Hematopoietic multipotent progenitor cell treated with erythropoietin and hydrocortisone succinate and interleukin-3 and kit ligand, for 15 days (in vitro differentiated cells): Measurements from ENCODE around the gene OTOL1.
"Not testable (repeated sequence)": the region's sequence is repeated elsewhere in the genome, so short reads cannot be mapped to it uniquely, and the experiment has no call there.

Experiments used
- DNase-seq: peaks from one replicate; pipeline ENCODE4 v3.0.0-alpha.2; 2015; ENCODE audit warnings: low spot score

OTOL1 gene

DNA sequence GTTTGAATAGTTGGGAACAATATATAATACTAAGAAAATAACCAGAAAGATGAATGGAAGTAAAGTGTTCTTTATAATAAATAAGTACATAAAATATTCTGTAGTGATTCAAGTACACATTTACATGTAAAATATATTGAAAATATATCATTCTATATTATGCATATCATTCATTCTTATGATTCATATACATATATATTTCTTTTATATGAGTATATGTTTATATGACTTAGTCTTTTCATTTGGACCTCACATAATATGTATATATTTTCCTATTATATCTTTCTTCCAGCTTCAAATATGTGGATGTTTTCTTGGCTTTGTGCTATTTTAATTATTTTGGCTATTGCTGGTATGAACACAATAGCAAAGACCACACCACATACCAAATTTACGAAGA lies at the start of gene OTOL1:
TSS of gene OTOL1 (plus strand) at position 301 of the 400 bp plus-strand sequence. CDS start at position 301, 0 bp downstream.
- no peak for DNase-seq

DNA sequence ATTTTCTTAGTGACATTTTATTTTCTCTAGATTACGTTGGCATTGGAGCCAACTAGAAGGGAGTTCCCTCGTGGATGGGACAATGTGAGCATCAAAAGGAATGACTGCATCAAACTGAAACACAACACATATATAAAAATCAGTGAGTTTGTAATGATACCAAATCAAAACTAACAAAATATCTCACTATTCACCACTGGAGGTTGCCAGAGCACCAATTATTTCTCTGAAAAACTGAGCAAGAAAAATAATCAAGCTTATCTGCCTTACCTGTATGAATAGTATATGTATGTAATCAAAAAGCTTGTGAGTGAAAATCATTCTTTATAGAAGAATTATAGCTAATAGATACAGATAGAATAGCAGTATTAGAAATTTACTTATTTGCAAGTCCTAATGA lies 46.8 kb upstream of the OTOL1 start:
- no peak for DNase-seq

DNA sequence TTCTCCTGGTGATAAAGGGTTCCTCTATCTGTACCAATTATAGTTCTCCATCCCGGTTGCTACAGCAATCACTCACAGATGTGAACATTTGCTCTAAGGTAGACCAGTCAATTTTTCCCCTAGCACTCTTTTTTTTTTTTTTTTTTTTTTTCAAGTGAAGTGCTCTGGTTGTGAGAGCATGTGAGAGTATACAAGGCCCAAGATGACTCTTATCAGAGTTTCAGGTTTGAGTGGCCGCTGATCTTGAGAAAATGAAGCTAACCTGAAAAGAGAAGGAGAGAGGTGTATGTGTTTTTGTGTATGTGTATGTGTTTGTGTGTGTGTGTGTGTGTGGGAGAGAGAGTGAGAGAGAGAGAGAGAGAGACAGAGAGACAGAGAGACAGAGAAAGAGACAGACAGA lies 44.4 kb upstream of the OTOL1 start:
- DNase-seq: no peak

DNA sequence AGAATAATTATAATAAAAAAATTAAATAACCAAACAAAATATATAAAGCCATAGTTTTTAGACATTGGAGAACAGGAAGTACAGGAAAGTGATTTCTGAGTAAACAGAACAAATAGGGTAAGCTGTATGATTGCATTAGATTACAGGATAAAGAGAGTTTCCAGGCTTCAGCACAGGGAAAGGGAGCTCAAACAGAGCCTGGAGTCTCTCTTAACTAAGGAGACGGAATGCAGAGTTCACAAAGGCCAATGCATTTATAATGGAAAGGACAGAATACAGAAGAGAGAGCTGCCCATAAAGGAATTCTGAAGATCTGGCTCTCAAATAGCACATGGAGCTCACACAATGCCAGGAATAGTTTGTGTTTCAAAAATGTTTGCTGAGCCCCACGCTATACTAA lies 42.0 kb upstream of the OTOL1 start:
- DNase-seq: no peak

DNA sequence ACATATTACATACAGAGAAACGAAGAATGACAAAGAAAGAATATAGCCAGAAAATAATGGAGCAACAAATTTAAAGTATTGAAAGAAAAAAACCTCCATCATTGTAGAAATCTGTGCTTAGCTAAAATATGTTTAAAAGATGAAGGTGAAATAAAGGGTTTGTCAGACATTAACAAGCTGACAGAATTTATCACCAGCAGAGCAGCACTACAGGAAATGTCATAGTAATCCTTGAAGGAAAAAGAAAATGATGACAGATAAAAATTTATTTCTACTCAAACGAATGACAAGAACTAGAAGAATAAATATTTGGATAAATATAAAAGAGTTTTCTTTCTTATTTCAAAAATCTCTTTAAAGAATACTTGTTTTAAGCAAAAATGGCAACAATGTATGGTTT lies 40.6 kb upstream of the OTOL1 start:
- DNase-seq: no peak

DNA sequence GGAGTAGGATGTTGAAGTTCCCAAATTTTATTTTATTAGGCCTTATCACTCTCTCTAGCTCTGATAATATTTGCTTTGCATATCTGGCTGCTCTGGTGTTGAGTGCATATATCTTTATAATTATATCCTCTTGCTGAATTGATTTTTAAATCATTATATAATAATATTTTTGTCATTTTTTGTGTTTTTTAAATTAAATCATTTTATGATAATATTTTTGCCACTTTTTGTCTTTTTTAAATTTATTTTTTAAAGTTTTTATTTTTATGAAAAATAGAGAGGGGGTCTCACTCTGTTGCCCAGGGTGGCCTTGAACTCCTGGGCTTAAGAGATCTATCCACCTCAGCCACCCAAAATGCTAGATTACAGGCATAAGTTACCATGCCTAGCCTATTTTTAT lies 34.5 kb upstream of the OTOL1 start:
- DNase-seq: no peak

DNA sequence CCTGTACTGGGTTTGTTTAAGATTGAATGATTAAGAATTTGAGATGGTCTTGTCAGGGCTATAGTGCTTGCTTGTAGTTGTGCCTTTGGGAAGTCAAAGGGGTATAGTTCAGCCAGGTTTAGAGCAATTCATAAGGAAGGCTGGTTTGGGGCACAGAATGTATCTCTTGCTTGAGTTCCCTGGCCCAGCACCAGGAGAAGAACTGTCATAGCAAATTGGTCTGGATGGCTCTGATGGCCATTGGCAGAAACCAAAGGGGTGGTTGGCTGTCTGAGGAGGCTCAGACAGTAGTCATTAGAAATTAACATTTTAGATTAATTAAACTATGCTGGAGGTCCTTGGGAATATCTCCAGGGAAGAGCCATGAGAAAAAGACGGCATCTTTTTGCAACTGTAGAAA lies 25.4 kb upstream of the OTOL1 start:
- no peak for DNase-seq

DNA sequence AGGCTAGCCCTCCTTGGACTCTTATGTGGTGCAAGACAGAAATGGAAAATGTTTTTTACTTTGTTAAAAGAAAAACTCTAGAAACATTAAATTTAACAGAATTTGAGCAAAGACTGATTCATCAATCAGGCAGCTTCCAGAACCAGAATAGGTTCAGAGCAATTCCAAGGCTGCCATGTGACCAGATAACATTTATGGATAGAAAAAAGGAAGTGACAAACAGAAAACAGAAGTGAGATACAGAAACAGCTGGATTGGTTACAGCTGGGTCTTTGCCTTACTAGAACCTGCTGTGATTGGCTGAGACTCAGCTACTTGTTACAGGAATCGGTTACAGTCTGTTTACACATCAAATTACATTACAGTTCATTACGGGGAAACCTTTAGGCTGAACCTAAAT lies 22.5 kb upstream of the OTOL1 start:
- DNase-seq: no peak

DNA sequence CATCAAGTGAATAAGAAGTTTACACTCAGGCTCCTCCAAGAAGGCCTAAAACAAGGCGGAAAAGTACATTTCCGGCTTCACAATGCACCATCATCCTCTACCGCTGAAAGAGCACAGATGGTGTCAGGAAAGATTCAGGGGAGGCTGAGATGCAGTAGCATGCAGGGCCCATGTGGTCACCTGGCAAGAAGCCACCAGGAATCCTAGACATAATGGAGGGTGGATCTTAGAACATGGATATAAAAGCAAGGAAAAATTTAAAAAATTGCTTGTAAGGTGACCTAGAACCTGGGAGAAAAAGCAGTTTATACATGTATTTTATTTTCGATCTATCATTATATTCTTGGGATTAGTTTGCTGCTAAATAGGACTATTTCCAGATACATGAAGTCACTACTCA lies 21.9 kb upstream of the OTOL1 start:
- no peak for DNase-seq

DNA sequence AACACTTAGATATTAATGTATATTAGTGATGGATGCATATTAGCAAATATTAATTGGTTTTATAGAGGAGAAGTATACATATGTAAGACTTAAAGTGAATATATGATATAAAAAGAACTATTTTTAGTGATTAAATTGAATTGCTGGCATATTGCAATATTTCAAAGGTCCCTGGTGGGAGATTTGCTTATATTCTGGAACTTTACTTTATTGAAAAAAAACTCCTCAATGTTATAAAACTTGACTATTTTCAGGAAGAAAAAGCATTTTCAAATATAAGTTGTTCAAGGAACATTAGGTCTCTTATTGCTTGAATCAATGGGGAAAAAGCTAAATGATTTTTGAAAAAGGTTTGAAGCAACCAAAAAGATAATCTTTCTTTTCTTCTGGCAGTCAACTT lies 21.4 kb upstream of the OTOL1 start:
- no peak for DNase-seq

DNA sequence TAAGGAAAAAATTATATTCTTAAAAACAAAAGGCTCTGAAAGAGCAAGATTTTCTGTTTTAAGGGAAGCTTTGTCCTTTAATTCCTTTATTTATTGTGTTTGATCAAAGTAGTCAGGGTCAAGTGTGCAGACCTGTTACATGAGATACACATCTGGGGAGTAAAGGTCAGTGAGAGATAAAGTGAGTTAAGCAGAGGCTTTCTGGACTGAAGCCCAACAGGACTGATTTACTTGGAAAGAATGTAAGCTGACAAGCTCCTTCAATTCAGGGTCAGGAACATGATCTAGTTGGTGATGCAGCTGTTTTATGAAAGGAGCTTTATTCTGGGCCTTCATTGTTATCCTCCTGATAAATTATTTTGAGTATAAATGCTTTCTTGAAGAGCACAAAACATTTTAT lies 20.7 kb upstream of the OTOL1 start:
- DNase-seq: no peak

DNA sequence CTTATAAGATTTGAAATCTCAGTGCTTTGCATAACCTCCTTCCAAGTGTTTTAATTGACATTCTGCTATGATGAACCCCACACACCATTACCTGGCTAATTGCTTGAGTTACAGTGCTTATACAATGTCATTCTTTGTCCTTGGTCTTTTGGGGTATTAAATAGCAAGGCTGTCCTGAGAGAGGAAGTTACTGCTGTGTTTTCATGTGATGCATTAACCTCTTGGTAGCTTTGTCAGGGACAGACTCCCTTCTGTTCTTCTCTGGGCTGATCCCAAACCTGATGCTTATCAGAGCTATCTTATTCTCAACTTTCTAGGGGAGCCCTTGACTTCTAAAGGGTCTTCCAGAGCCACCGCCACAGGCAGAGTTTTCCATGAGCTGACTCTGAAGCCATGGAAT lies 12.4 kb upstream of the OTOL1 start:
- DNase-seq: no peak

DNA sequence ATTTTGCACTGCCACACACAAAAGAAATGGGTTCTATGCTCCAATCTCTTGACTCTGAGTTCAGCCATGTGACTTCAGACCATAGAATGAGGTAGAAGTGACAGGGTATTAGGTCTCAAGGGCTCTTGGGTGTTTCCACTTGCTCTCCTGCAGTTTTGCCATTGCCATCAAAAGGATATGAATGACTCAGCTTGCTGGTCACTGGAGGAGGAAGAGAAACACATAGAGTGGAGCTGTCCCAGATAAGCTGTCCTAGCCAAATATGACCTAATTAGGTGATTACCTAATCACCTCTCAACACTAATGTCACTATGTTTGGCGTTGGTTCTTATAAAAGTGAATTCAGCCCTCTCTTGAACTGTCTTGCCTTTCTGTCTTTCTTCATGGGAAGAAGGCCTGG lies 8.3 kb upstream of the OTOL1 start:
- not testable (repeated sequence) for DNase-seq

DNA sequence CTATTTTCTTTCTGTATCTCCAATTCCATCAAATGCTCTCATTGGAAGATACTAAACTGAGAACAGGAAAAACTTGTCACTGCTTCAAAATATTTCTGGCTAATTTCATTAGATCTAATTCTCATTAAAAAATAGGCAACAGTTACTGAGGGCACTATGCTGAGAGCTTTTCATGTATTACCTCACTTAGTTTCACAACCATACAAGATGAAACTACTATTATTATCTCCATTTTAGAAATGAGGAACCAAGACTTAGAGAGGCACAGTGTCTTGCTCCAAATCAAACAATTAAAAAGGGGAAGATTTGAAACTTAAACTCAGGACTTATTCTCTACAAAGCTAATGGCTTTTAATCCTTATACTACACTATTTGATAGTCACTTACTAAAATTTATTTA lies 7.2 kb upstream of the OTOL1 start:
- no peak for DNase-seq

DNA sequence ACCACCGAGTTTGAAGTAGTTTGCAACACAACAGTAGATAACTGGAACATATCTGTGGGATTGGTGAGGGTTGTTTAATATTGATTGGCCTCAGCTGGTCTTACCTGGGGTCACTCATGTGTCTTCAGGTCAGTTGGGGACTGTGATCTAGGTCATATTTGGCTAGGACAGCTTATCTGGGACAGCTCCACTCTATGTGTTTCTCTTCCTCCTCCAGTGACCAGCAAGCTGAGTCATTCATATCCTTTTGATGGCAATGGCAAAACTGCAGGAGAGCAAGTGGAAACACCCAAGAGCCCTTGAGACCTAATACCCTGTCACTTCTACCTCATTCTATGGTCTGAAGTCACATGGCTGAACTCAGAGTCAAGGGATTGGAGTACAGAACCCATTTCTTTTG lies 5.8 kb upstream of the OTOL1 start:
- DNase-seq: not testable (repeated sequence)

DNA sequence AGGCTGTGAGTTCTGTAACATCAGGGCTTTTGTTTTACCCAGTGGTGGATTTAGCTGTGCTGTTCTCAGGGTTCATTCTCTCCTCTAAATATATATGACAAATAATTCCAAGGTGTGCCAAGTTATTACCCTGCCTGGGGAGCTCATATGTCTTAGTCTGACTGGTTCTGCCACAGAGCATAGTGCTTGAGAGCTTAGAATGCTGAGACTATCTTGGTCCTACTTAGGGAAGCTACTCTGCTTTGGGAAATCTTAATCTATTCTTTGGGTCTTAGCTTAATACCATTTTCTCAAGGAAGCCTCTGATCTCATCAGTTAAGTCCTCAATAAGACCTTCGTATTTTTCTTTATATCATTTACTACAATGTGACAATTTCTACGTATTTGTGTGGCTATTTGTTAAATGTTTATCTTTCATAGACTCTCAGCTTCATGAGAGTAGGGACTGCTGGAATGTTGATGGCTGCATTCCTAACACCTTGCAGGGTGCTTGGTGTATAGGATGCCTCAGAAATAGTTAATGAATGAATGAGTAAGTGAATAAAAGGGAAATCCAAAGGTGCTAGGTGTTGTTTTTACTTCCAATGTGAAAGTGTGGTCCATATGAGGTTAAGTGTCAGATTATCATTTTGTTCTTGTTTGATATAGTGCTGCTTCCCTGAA lies 1.8 kb downstream of the OTOL1 start:
- no peak for DNase-seq

DNA sequence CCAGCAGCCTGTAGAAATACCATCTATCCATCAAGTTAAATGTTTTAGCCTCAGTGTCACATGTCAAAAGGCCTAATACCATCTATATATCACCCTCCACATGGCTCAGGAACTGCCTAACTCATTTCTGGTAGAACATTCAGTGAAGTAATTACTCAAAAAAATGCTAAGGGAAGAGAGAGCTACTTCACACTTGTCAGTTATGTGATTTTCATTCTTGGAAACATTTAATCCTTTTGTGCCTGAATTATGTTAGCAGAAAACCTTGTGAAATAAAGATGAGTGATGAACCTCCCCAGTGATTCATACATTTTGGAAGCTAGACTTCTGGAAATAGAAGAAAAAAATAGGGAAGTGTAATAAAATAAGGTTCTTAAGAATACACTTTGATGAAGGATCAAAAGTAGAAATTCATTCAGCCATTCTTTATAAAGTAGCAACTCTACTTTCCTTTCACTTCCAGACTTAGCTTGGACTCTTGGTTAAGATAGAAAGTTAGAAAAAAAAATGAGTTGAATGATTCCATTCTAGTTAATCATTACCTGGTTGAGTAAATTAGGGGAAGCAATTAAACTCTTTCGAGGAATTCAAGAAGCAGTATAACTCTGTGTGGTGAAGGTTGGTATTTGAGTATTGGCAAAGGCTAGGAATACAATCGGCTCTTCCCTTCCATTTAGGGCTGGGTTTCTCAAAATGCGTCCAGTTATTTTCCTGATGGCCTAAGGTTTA lies 3.6 kb downstream of the OTOL1 start:
- no peak for DNase-seq

DNA sequence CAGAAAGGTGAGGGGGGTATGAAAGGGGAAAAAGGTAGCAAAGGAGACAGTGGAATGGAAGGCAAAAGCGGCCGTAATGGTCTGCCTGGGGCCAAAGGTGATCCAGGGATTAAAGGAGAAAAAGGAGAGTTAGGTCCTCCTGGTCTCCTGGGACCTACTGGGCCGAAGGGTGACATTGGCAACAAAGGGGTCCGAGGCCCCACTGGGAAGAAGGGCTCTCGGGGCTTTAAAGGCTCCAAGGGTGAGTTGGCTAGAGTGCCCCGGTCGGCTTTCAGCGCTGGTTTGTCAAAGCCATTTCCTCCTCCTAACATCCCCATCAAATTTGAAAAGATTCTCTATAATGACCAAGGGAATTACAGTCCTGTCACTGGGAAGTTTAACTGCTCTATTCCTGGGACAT lies 6.7 kb downstream of the OTOL1 start:
- no peak for DNase-seq

DNA sequence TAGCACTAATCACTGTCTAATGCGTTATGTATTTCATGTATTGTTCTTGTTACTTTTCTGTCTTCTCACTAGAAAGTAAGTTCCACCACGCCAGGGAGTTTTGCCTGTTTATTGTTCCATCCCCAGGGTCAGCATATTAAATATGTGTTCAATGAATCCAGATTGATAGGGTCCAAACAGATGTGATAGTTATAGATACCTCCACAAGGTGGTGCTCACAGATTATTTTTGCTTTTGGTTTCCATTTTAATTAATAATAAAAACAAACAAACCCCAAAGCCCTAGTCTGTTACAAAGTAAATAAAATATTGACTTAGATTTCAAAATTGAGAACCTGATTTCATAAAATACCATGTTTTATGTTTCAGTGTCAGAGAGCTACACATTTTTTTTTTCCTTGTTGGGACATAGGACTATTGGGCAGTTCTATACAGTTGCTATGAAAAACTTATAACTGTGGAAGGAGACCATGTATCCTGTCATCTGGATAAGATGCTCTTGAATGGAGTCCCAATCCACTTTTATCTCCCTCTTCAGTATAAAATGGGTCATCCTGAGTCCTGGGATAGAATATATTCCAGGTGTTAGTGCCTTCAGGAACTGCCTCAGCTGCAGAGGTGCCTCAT lies 12.4 kb downstream of the OTOL1 start:
- no peak for DNase-seq

DNA sequence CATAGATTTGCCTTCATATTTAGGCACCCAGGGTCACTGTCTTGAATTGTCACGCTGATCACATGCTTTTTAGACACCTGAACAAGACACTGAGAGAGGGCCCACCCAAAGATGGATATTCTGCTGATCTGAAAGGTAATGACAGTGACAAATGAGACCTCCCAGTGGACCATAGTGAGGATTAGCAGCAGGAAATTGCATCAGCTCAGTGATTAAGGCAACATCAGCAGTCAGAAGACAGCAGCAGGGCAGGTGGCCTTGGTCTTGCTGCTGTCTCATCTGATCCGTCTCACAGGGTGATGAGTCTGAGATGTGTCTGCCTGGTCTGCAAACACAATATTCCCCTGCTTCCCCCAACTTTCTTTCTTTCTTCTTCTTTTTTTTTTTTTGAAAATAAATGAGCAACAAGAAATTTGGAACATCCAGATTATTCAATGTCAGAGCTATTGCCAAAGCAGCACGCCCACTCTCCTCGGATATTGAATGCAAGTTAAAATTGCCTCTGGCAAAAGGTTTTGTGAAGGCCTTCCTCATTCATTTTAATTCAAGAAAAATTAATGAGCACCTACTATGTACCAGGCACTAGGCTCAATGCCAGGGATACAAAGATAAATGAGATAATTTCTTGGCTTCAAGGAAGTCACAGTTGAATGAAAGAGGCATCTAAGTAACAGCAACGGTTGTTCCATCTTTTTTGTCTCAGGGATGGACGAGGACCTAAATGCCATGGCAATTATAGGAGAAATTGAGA lies 14.1 kb downstream of the OTOL1 start:
- no peak for DNase-seq

DNA sequence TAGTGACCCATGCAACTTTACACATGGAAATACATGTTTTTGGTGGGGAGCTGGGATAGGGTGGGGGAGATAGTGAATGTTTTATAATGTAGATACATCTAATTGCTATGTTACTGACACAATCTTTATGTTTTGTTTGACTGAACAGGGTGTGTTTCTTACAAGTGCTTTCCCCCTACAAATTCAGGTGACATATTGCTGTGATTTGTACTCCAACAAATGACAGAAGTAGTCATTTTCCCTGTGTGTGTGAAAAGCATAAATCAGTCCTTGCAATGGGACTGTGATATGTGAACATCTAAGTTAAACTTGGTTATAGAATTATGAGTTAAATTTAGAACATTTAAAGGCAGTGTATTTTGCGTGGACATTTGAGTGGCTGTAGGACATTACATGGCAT lies 27.3 kb downstream of the OTOL1 start:
- no peak for DNase-seq

DNA sequence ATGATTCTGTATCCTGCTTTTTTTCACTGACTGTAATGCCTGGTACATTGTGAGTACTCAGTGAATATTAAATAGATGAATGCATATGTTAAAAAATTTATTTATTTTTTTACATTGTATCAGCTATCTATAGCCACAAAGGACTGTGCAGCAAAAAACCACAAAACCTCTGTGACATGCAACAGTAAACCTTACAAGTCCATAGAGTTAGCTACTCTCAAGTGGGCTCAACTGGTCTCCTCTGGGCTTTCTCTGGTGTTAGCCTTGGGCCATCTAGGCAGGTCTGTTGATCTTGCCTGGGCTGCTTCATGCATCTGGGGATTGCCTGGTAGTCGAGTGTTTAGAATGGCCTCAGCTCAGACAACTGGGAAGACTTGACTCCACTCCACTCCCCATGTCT lies 35.3 kb downstream of the OTOL1 start:
- DNase-seq: no peak

DNA sequence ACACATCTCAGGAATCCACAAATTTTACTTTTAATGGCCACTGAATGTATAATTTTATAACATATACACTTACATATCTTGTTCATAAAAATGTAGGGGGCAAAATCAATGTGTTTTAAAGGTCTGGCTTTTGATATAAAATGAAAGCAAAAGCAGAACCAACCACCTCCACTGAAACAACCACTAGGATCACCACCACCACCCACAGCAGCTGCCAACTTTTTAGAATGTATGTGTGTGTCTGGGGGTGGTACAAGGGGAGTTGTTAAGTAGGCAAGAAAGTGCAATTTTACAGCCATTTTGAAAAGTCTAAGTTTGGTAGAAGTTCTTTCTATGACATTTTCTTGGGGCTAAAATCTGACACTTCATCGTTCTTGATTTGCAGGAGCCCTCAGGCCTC lies 44.0 kb downstream of the OTOL1 start:
- no peak for DNase-seq
